Mesothelial cell of epicardium (in vitro differentiated cells): Measurements from ENCODE around the gene UBR4. TPM values are rescaled to one million over a fixed set of nuclear protein-coding genes. Genes with fewer than 3 reads are reported as not detected.

ENCODE experiments used
- DNase-seq, 2 experiments: peaks; one replicate each; pipeline ENCODE4 v3.0.0; 2021; ENCODE audit warnings: low spot score in 2 of 2; ENCODE audit not compliant: unreplicated experiment in 2 of 2
- H3K27ac Mint-ChIP-seq: 2 replicates; pipeline ENCODE4 v1.8.0; 2021; ENCODE audit warnings: mixed read lengths
- H3K27me3 Mint-ChIP-seq: 2 replicates; pipeline ENCODE4 v1.8.0; 2021; ENCODE audit warnings: low read depth, mixed read lengths
- H3K36me3 Mint-ChIP-seq: 2 replicates; pipeline ENCODE4 v1.8.0; 2021; ENCODE audit warnings: mixed read lengths
- H3K4me1 Mint-ChIP-seq: 2 replicates; pipeline ENCODE4 v1.8.0; 2021; ENCODE audit warnings: mixed read lengths
- H3K4me3 Mint-ChIP-seq: 2 replicates; pipeline ENCODE4 v1.8.0; 2021; ENCODE audit warnings: mild to moderate bottlenecking, moderate library complexity, mixed read lengths
- H3K9me3 Mint-ChIP-seq: 2 replicates; pipeline ENCODE4 v1.8.0; 2021; ENCODE audit warnings: mixed read lengths
- CTCF ChIP-seq: fragments of 200-600 bp; sonication (generic); IDR thresholded peaks from one replicate; pipeline ENCODE4 v1.5.0; 2021; ENCODE audit warnings: antibody characterized with exemption; ENCODE audit not compliant: unreplicated experiment
- total RNA-seq: library from RNA; stranded (reverse); gene quantifications from 3 replicates; pipeline ENCODE4 v1.2.1, GENCODE V29; 2021

Gene UBR4
- total RNA-seq, 1 donor from 2014 or later = 222 TPM

GRCh38 chr1:19205403-19205802 is 4.7 kb downstream of the UBR4 start:
- no peak for DNase-seq
- no peak overlapping the region for H3K4me3 Mint-ChIP-seq
- peaks cover 41% of the 10 kb centered on the region for H3K4me1 Mint-ChIP-seq
- no peaks in the 10 kb centered on the region for H3K27me3 Mint-ChIP-seq
- no peaks in the 10 kb centered on the region for H3K36me3 Mint-ChIP-seq
- peak overlapping the region; percentile 50 for H3K27ac Mint-ChIP-seq
- TF ChIP-seq CTCF = no peak
- no peaks in the 10 kb centered on the region for H3K9me3 Mint-ChIP-seq

GRCh38 chr1:19204446-19205266 is 5.4 kb downstream of the UBR4 start:
- H3K4me3 Mint-ChIP-seq = no peak overlapping the region
- DNase-seq = no peak
- no peak for TF ChIP-seq CTCF
- H3K4me1 Mint-ChIP-seq = peaks cover 39% of the 10 kb centered on the region
- H3K27ac Mint-ChIP-seq = peak overlapping the region; percentile 37
- H3K9me3 Mint-ChIP-seq = no peaks in the 10 kb centered on the region
- H3K36me3 Mint-ChIP-seq = no peaks in the 10 kb centered on the region
- H3K27me3 Mint-ChIP-seq = no peaks in the 10 kb centered on the region

GRCh38 chr1:19203440-19203839 is 6.6 kb downstream of the UBR4 start:
- Mint-ChIP-seq H3K4me3 (no peak overlapping the region), H3K27ac (peak overlapping the region; percentile 21), H3K9me3 (no peaks in the 10 kb centered on the region), H3K36me3 (peaks cover 4% of the 10 kb centered on the region), H3K4me1 (peaks cover 30% of the 10 kb centered on the region), H3K27me3 (no peaks in the 10 kb centered on the region)
- no peak for TF ChIP-seq CTCF
- no peak for DNase-seq

GRCh38 chr1:19202396-19202795 is 7.7 kb downstream of the UBR4 start:
- Mint-ChIP-seq H3K27me3 (no peaks in the 10 kb centered on the region), H3K4me1 (peaks cover 22% of the 10 kb centered on the region), H3K9me3 (no peaks in the 10 kb centered on the region), H3K27ac (peak overlapping the region; percentile 67), H3K36me3 (peaks cover 7% of the 10 kb centered on the region), H3K4me3 (no peak overlapping the region)
- DNase-seq = no peak
- TF ChIP-seq CTCF = no peak

- H3K36me3 Mint-ChIP-seq = peaks cover 20% of the 10 kb centered on the region
Measured at GRCh38 chr1:19199969-19200604, 10.0 kb downstream of the UBR4 start.

More at GRCh38 chr1:19199969-19200604, 10.0 kb downstream of the UBR4 start:
- DNase-seq = no peak
- Mint-ChIP-seq H3K4me3 (no peak overlapping the region), H3K27ac (no peak overlapping the region), H3K4me1 (peaks cover 9% of the 10 kb centered on the region), H3K9me3 (no peaks in the 10 kb centered on the region), H3K27me3 (no peaks in the 10 kb centered on the region)
- no peak for TF ChIP-seq CTCF
